GM20431 (cell line): ENCODE data around the gene TSPYL1.

Source experiments
- in situ Hi-C: fragments of 300-500 bp; cut with MseI, MboI; formaldehyde crosslinking; loops from one replicate; pipeline ENCODE4 v1.15.0; 2020; ENCODE audit warnings: low sequenced_read_pairs; ENCODE audit not compliant: unreplicated experiment

The TSPYL1 gene

GRCh38 chr6:116300566-116300965 lies 20.8 kb upstream of the TSPYL1 start:
- in situ Hi-C loops: no loop called here

GRCh38 chr6:116298973-116299372 lies 19.2 kb upstream of the TSPYL1 start:
- in situ Hi-C loops: loop anchor here (10.0 to 25.0 kb wide), 2 partner anchors 236 to 363 kb away; partner anchors contain the start of gene ZUP1

GRCh38 chr6:116298273-116298672 lies 18.5 kb upstream of the TSPYL1 start:
- in situ Hi-C loops: loop anchor here (10.0 to 25.0 kb wide), 2 partner anchors 237 to 364 kb away; partner anchors contain the start of gene ZUP1

GRCh38 chr6:116292553-116292952 lies 12.8 kb upstream of the TSPYL1 start:
- in situ Hi-C loops: loop anchor here (10.0 to 25.0 kb wide), 2 partner anchors 242 to 370 kb away; partner anchors contain the start of gene ZUP1

GRCh38 chr6:116291701-116292396 lies 12.1 kb upstream of the TSPYL1 start:
- in situ Hi-C loops: loop anchor here (10.0 to 25.0 kb wide), 2 partner anchors 243 to 370 kb away; partner anchors contain the start of gene ZUP1

- in situ Hi-C loops: loop anchor here (10.0 to 25.0 kb wide), 2 partner anchors 244 to 372 kb away; partner anchors contain the start of gene ZUP1
Measured at GRCh38 chr6:116290799-116291198, 11.1 kb upstream of the TSPYL1 start.

- in situ Hi-C loops: loop anchor here (10.0 to 25.0 kb wide), 2 partner anchors 245 to 372 kb away; partner anchors contain the start of gene ZUP1
Measured at GRCh38 chr6:116289876-116290275, 10.1 kb upstream of the TSPYL1 start.

- in situ Hi-C loops: loop anchor here (25.0 kb wide), 1 partner anchor 375 kb away; the partner anchor contains the start of gene ZUP1
Measured at GRCh38 chr6:116287689-116288282, 8.1 kb upstream of the TSPYL1 start.

- in situ Hi-C loops: loop anchor here (25.0 kb wide), 1 partner anchor 375 kb away; the partner anchor contains the start of gene ZUP1
Measured at GRCh38 chr6:116286773-116287358, 7.1 kb upstream of the TSPYL1 start.

GRCh38 chr6:116284984-116285383 lies 5.3 kb upstream of the TSPYL1 start:
- in situ Hi-C loops: loop anchor here (25.0 kb wide), 1 partner anchor 377 kb away; the partner anchor contains the start of gene ZUP1

- in situ Hi-C loops: loop anchor here (25.0 kb wide), 1 partner anchor 379 kb away; the partner anchor contains the start of gene ZUP1
Measured at GRCh38 chr6:116283191-116283590, 3.5 kb upstream of the TSPYL1 start.

GRCh38 chr6:116282698-116283097 lies 3.0 kb upstream of the TSPYL1 start:
- in situ Hi-C loops: loop anchor here (25.0 kb wide), 1 partner anchor 380 kb away; the partner anchor contains the start of gene ZUP1

GRCh38 chr6:116280933-116281316 lies 1.2 kb upstream of the TSPYL1 start:
- in situ Hi-C loops: loop anchor here (25.0 kb wide), 1 partner anchor 381 kb away; the partner anchor contains the start of gene ZUP1

GRCh38 chr6:116280161-116280932 lies 617 bp upstream of the TSPYL1 start:
- in situ Hi-C loops: loop anchor here (25.0 kb wide), 1 partner anchor 382 kb away; the partner anchor contains the start of gene ZUP1

GRCh38 chr6:116278854-116279231 lies 887 bp downstream of the TSPYL1 start:
- in situ Hi-C loops: loop anchor here (25.0 kb wide), 1 partner anchor 383 kb away; the partner anchor contains the start of gene ZUP1

GRCh38 chr6:116278481-116278829 lies 1.3 kb downstream of the TSPYL1 start:
- in situ Hi-C loops: loop anchor here (25.0 kb wide), 1 partner anchor 384 kb away; the partner anchor contains the start of gene ZUP1

GRCh38 chr6:116277124-116277523 lies 2.6 kb downstream of the TSPYL1 start:
- in situ Hi-C loops: loop anchor here (25.0 kb wide), 1 partner anchor 385 kb away; the partner anchor contains the start of gene ZUP1

- in situ Hi-C loops: no loop called here
Measured at GRCh38 chr6:116271149-116271708, 8.5 kb downstream of the TSPYL1 start.
